GM18520 (cell line): Measurements from ENCODE around the gene GLRB.
"Not testable (repeated sequence)": the region's sequence is repeated elsewhere in the genome, so short reads cannot be mapped to it uniquely, and the experiment has no call there.

Experiments
- ATAC-seq: cut with Tn5 transposase; IDR thresholded peaks from one replicate; pipeline ENCODE4 v1.9.1; 2021; ENCODE audit not compliant: unreplicated experiment

GLRB gene

GRCh38 chr4:157075811-157076577 is at the start of gene GLRB:
Gene GLRB, plus strand, starts transcription at chr4:157076150. Its CDS starts 1,875 bp downstream, at chr4:157078025.
- ATAC-seq = no peak

GRCh38 chr4:157035471-157035870 is 40.5 kb upstream of the GLRB start:
- ATAC-seq = no peak

- ATAC-seq = no peak
Measured at GRCh38 chr4:157040405-157040804, 35.5 kb upstream of the GLRB start.

- ATAC-seq = no peak
Measured at GRCh38 chr4:157043131-157043530, 32.8 kb upstream of the GLRB start.

- ATAC-seq = peak; percentile 60
Measured at GRCh38 chr4:157045507-157046127, 30.3 kb upstream of the GLRB start.

GRCh38 chr4:157048248-157048647 is 27.7 kb upstream of the GLRB start:
- ATAC-seq = no peak

- ATAC-seq = no peak
Measured at GRCh38 chr4:157050561-157050960, 25.4 kb upstream of the GLRB start.

GRCh38 chr4:157052429-157053040 is 23.4 kb upstream of the GLRB start:
- ATAC-seq = no peak

- ATAC-seq = no peak
Measured at GRCh38 chr4:157057218-157057617, 18.7 kb upstream of the GLRB start.

GRCh38 chr4:157058899-157059298 is 17.1 kb upstream of the GLRB start:
- ATAC-seq = not testable (repeated sequence)

- ATAC-seq = no peak
Measured at GRCh38 chr4:157072002-157072401, 3.9 kb upstream of the GLRB start.

GRCh38 chr4:157075401-157075800 is 549 bp upstream of the GLRB start:
- no peak for ATAC-seq

- no peak for ATAC-seq
Measured at GRCh38 chr4:157076578-157076947, 613 bp downstream of the GLRB start.

- ATAC-seq = no peak
Measured at GRCh38 chr4:157079441-157079840, 3.5 kb downstream of the GLRB start.

- no peak for ATAC-seq
Measured at GRCh38 chr4:157080605-157081004, 4.7 kb downstream of the GLRB start.

- ATAC-seq = no peak
Measured at GRCh38 chr4:157095716-157096115, 19.8 kb downstream of the GLRB start.

GRCh38 chr4:157096439-157096838 is 20.5 kb downstream of the GLRB start:
- ATAC-seq = no peak

- no peak for ATAC-seq
Measured at GRCh38 chr4:157099506-157099905, 23.6 kb downstream of the GLRB start.

GRCh38 chr4:157104541-157104940 is 28.6 kb downstream of the GLRB start:
- no peak for ATAC-seq

- ATAC-seq = no peak
Measured at GRCh38 chr4:157114671-157115070, 38.7 kb downstream of the GLRB start.

GRCh38 chr4:157115613-157116335 is 39.8 kb downstream of the GLRB start:
- ATAC-seq = no peak

GRCh38 chr4:157121401-157121800 is 45.5 kb downstream of the GLRB start:
- ATAC-seq = no peak
